Vagina (tissue), 2 donors: ENCODE measurements around the gene TALDO1.

Experiments used
- CTCF ChIP-seq, 3 experiments: fragments of 450-650 bp in 2 of 3; fragments of 200-600 bp in 1 of 3; sonication (generic) in 1 of 3; IDR thresholded peaks; one replicate each; pipeline ENCODE4 v1.5.1; 2017 to 2019; ENCODE audit warnings: antibody characterized with exemption in 3 of 3, mild to moderate bottlenecking in 2 of 3, moderate library complexity in 2 of 3
- POLR2A ChIP-seq, 2 donors: fragments of 450-650 bp; IDR thresholded peaks; one replicate each; pipeline ENCODE4 v1.6.1; 2017; ENCODE audit warnings: antibody characterized with exemption in 2 of 2, mild to moderate bottlenecking in 2 of 2, moderate library complexity in 2 of 2
- POLR2AphosphoS5 ChIP-seq, 2 donors: sonication (generic); formaldehyde crosslinking; IDR thresholded peaks; one replicate each; pipeline ENCODE4 v1.9.0; 2017; ENCODE audit warnings: antibody characterized with exemption in 2 of 2, mild to moderate bottlenecking in 2 of 2, low read depth in 1 of 2; ENCODE audit not compliant: insufficient read depth in 1 of 2

GRCh38 chr11:728901-729491, 18.3 kb upstream of the TALDO1 start:
- TF ChIP-seq CTCF (IDR thresholded peaks at IDR 0.05): no peak
- TF ChIP-seq POLR2A (IDR thresholded peaks at IDR 0.05): no peak
- no peak for TF ChIP-seq POLR2AphosphoS5 (IDR thresholded peaks at IDR 0.05; ENCODE audit: insufficient read depth in 1 of 2, low read depth in 1 of 2)
